Type B pancreatic cell (in vitro differentiated cells): ENCODE data around the gene RPL27A. TPM values are rescaled to one million over a fixed set of nuclear protein-coding genes. Genes with fewer than 3 reads are reported as not detected.

ENCODE experiments used
- DNase-seq: peaks from one replicate; pipeline ENCODE4 v3.0.0; 2021; ENCODE audit warnings: mixed read lengths; ENCODE audit not compliant: unreplicated experiment; ENCODE audit errors: extremely low spot score
- H3K27ac Mint-ChIP-seq: 2 replicates; pipeline ENCODE4 v1.8.0; 2021; ENCODE audit warnings: mild to moderate bottlenecking, mixed read lengths
- H3K27me3 Mint-ChIP-seq: 2 replicates; pipeline ENCODE4 v1.8.0; 2021; ENCODE audit warnings: mixed read lengths
- H3K36me3 Mint-ChIP-seq: 2 replicates; pipeline ENCODE4 v1.8.0; 2021; ENCODE audit warnings: mixed read lengths
- H3K4me1 Mint-ChIP-seq: one replicate; pipeline ENCODE4 v1.8.0; 2021; ENCODE audit warnings: mixed read lengths; ENCODE audit not compliant: unreplicated experiment
- H3K4me3 Mint-ChIP-seq: 2 replicates; pipeline ENCODE4 v1.8.0; 2021; ENCODE audit warnings: mild to moderate bottlenecking, mixed read lengths
- H3K9me3 Mint-ChIP-seq: 2 replicates; pipeline ENCODE4 v1.8.0; 2021; ENCODE audit warnings: mixed read lengths
- total RNA-seq: library from RNA; stranded (reverse); gene quantifications from 2 replicates; pipeline ENCODE4 v1.2.1, GENCODE V29; 2021; ENCODE audit warnings: low replicate concordance
- TF ChIP-seq, protein P1 (sequence below): fragments of 200-600 bp; sonication (generic); conservative IDR thresholded peaks from 2 replicates; pipeline ENCODE4 v1.5.0; 2021; ENCODE audit warnings: antibody characterized with exemption, mild to moderate bottlenecking

The RPL27A gene
- total RNA-seq, 1 donor from 2014 or later = 877 TPM

DNA sequence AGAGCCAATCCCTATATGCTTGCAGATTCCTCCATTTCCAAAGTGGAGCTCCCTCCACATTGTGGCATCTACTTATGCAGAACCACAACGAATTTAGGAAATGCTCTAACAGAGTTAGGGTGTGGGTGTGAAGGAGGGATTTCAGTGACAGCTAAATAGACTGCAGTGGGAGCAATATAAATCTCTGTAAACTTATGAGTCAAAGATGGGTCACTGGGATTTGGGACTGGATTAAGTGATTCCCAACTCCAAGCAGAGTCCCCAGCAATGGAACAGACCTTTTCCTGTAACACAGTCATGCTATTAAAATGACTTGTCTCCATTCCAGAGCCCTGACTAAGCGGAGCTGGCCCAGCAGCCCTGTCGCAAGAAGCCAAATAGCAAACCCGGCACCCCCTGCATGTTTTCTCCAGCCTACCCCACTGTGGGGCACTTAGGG, 36.6 kb downstream of the RPL27A start:
- DNase-seq = no peak
- Mint-ChIP-seq H3K9me3 (no peaks in the 10 kb centered on the region), H3K27me3 (no peaks in the 10 kb centered on the region), H3K4me1 (peaks cover 54% of the 10 kb centered on the region), H3K4me3 (peak overlapping the region; percentile 14), H3K36me3 (peaks cover 10% of the 10 kb centered on the region), H3K27ac (peak overlapping the region; percentile 99)
- TF ChIP-seq, protein P1, sequence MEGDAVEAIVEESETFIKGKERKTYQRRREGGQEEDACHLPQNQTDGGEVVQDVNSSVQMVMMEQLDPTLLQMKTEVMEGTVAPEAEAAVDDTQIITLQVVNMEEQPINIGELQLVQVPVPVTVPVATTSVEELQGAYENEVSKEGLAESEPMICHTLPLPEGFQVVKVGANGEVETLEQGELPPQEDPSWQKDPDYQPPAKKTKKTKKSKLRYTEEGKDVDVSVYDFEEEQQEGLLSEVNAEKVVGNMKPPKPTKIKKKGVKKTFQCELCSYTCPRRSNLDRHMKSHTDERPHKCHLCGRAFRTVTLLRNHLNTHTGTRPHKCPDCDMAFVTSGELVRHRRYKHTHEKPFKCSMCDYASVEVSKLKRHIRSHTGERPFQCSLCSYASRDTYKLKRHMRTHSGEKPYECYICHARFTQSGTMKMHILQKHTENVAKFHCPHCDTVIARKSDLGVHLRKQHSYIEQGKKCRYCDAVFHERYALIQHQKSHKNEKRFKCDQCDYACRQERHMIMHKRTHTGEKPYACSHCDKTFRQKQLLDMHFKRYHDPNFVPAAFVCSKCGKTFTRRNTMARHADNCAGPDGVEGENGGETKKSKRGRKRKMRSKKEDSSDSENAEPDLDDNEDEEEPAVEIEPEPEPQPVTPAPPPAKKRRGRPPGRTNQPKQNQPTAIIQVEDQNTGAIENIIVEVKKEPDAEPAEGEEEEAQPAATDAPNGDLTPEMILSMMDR = no peak

DNA sequence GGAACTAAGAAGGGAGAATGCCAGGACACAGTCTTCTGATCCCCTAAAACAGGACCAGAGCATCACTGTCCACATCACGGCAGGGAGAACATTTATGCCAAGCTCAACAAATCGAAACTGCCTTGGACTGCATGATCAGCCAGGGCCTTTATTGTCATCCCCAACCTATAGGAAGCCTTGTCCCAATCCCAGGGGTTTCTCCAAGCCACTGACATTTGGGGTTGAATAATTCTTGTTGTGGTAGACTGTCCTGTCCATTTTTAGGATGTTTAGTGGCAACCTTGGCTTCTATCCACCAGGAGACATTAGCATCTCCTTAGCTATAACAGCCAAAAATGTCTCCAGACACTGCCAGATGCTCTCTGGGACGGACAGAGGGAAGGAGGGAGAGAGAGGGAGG, 37.1 kb downstream of the RPL27A start:
- H3K9me3 Mint-ChIP-seq = no peaks in the 10 kb centered on the region
- H3K4me3 Mint-ChIP-seq = no peak overlapping the region
- DNase-seq = no peak
- H3K27me3 Mint-ChIP-seq = no peaks in the 10 kb centered on the region
- TF ChIP-seq, protein P1 = no peak
- peaks cover 6% of the 10 kb centered on the region for H3K36me3 Mint-ChIP-seq
- peaks cover 58% of the 10 kb centered on the region for H3K4me1 Mint-ChIP-seq
- peak overlapping the region; percentile 99 for H3K27ac Mint-ChIP-seq

DNA sequence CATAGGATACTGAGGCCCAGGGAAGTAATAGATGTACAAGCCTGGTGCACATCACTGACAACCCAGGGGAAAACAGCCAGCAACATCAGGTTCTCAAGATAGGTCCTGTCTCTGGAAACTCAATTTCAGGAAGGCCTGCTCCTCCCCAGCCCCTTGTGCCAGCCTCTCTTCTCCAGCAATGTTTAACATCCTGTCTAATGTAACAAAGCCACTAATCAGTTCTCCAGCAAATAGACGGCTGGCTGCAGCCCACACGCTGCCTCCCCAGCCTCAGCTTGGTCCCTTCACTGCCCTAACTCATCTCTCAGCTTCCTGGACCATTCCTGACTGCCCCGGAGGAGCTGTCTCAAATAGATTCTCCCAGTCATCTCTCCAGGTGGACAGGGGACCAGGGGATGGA, 37.8 kb downstream of the RPL27A start:
- Mint-ChIP-seq H3K36me3 (peaks cover 6% of the 10 kb centered on the region), H3K27me3 (no peaks in the 10 kb centered on the region), H3K27ac (peak overlapping the region; percentile 99), H3K4me1 (peaks cover 58% of the 10 kb centered on the region), H3K4me3 (peak overlapping the region; percentile 4), H3K9me3 (no peaks in the 10 kb centered on the region)
- TF ChIP-seq, protein P1 = no peak
- no peak for DNase-seq

DNA sequence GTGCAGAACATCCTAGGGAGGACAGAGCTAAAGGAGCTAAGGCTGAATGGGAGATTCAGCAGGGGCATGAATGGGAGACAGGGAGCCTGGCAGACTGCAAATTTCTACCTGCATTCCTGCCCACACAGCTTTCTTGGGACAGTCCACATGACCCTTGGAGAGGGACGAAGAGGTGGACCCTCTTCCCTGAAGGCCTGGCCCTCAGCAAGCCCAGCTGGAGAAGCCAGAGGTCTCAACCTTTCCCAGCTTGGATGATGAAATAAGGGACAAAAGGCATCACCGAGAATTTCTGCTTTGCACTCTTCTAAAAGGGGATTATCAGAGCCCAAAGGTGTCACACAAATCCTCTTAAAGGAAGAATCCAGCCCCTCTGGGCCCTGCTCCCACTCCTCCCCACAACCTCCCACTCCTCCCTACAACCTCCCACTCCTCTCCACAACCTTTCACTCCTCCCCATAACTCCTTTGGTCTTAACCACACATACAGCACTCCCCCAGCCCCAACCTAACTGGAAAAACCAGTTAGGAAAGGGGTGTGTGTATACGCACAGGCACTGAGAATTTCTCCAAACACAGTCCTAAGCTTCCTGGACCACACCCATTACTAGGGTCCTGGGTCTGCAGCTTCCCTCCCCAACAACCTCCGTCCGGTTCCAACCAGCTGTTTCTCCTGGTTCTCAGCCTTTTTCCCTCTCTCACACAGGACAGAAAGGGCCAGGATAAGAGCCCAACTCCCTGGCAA, 38.4 kb downstream of the RPL27A start:
- Mint-ChIP-seq H3K4me3 (peak overlapping the region; percentile 82), H3K9me3 (no peaks in the 10 kb centered on the region), H3K27ac (peak overlapping the region; percentile 99), H3K27me3 (no peaks in the 10 kb centered on the region), H3K36me3 (peaks cover 6% of the 10 kb centered on the region), H3K4me1 (peaks cover 58% of the 10 kb centered on the region)
- TF ChIP-seq, protein P1 = no peak
- DNase-seq = no peak

DNA sequence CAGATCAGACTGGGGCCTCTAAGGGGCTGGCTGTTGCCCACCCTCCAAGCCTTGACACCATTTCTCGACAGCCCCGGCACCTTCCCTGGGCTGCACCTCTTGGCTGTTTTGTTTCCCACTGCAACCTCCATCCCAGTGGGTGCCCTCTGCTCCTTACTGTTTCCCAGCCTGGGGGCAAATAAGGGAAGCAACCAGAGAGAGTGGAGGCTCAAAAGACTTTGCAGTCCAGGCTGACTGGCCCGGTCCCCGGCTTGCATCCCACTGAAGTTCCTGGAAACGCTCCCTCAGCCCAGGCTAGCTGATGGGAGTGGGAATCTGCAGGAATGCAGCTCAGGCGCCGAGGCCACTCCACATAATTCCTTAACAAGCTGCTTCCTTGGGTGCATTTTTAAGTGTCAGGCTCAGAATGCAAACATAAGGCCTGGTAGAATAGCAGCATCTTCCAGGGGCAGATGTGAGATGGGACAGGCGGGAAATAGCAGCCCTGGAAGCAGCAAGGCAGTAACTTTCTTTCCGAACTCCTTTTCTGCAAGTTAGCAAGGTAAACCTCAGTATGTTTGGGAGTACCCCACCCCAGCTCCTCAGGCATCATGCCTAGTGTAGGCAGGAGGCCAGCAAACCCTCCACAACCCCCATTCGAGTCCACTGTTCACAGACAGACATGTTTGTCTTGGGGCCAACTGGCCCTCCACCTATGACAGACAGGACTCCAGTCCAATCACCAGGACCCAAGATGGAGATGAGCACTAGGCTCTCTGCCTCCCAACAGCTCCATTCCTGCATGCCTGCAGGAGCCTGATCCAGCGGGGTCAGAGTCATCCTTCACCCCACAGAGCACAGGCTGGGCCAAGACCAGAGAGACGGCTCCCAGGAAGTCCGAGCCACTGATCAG, 39.3 kb downstream of the RPL27A start:
- Mint-ChIP-seq H3K27ac (peak overlapping the region; percentile 99), H3K36me3 (peaks cover 6% of the 10 kb centered on the region), H3K4me3 (peak overlapping the region; percentile 82), H3K9me3 (no peaks in the 10 kb centered on the region), H3K4me1 (peaks cover 58% of the 10 kb centered on the region), H3K27me3 (no peaks in the 10 kb centered on the region)
- DNase-seq = no peak
- TF ChIP-seq, protein P1 = no peak
